ENCODE measurements around the gene STAM2.
"Not testable (repeated sequence)": the region's sequence is repeated elsewhere in the genome, so short reads cannot be mapped to it uniquely, and the experiment has no call there.

Gene STAM2

GRCh38 chr2:152100961-152101360 is 74.6 kb downstream of the STAM2 start:
- DNase-seq: no peak

DNA sequence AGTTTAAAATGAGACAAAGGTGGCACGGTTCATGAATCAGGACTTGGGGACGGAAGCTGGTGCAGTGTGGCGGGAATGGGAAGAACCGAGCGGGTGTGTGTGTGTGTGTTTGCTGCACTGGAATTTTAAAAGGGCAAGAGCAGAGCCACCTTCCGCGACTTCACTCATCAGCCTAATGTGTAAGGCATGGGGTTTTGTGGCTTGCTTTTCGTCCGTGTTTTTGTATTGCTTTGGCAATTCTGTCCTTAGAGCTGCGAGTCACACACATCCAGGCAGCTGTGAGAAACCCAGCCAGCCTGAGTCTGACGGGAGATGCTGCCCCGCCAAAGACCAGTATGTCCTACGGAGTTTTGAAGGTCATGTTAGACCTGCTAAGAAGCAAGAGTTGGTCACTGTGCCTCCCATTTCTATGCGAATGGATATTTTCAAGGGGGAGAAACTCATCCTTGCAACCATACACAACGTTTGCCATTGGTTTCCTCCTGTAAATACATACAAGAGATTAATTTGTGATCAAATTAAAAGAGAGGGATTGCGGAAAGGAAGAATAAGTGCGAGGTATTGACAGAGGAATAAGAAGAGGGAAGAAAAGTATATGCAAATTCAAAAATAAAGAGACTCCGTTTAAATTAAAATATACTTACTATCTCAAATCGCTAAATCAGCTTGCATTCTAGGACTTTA is 76.1 kb downstream of the STAM2 start:
- DNase-seq: no peak

- peak; percentile 8 for DNase-seq
These were observed 76.8 kb downstream of the STAM2 start, which contains the start of gene CACNB4 for GRCh38 chr2:152098496-152099366. TSS of gene CACNB4 (minus strand) at chr2:152099044.

DNA sequence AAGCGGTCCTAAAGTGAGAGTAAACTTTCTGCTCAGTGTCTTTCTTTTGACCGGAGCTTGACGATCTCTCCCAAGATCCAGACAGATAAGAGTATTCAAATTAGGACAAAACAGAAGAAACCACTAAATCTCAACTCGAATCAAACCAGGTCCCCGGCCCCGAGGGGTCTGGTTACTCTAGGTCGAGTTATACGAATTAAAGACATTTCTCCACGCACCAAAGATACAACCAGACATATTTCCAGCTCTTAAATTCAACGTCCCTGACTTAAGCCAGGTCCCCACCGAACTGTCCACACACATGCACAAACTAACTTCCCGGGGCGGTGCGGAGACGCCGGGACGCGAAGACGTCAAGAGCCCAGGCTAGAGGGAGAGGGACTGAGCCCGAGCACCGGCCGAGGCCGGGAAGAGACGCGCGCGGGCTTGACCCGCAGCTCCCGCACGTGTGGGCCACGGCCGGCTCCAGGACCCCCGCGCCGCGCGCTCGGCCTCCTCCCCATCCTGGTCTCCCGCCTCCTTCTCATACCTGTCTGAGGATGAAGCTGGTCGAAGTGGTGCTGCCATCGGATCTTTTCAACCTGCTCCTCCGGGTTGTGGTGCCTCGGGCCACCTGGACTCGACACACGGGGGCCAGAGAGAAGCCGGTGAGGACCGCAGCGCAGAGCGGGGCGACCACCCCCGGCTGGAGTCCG is 77.6 kb downstream of the STAM2 start:
- peak; percentile 7 for DNase-seq

- no peak for DNase-seq
These were observed 78.2 kb downstream of the STAM2 start for GRCh38 chr2:152097290-152097800.

DNA sequence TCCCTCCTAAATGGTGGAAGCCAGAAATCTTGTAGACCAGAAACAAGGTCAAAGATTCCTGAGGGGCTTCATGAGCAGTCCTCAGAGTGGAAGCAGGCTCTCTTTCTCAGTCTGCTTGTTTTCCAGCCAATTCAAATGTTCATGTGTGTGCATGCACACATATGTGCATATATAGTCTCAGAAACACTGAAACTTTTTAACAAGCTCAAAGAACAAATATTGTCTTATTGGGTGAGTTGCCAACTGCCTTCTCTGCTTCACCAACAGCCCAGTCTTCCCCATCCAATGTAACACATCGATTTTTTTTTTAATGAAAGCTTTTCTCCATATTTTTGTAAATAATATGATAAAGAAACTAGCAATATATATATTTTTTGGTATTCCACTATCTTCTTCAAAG is 80.4 kb downstream of the STAM2 start:
- no peak for DNase-seq

GRCh38 chr2:152094014-152094413 is 81.5 kb downstream of the STAM2 start:
- DNase-seq: no peak

- no peak for DNase-seq
These were observed 82.1 kb downstream of the STAM2 start for GRCh38 chr2:152093464-152093863.

DNA sequence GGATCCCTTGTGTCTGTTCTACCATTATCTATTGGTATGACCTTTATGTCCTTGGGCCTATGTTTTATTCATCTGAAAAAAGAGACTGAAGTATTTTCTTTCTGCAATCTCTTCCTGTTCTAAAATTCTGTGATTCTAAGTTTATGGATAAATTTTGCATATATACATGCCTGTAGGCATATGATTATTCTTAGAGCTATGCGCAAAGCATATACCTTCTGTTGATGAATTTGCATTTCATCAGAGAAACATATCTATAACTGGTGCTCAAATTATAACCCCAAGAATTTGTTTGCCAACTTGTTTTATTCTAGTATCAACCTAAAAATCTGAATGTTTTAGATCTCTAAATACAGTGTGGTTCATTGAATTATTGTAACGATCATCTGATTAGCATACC is 83.5 kb downstream of the STAM2 start:
- DNase-seq: no peak

DNA sequence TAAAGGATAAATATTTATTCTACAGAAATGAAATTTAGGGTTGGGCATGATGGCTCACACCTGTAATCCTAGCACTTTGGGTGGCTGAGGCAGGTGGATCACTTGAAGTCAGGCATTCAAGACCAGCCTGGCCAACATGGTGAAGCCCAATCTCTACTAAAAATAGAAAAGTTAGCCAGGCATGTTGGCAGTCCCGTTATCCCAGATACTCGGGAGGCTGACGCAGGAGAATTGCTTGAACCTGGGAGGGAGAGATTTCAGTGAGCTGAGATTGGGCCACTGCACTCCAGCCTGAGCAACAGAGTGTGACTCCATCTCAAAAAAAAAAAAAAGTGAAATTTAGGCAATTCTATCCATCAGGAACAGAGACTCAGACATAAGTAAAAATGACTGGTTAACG is 84.8 kb downstream of the STAM2 start:
- not testable (repeated sequence) for DNase-seq

- no peak for DNase-seq
These were observed 86.3 kb downstream of the STAM2 start for GRCh38 chr2:152089238-152089637.

- DNase-seq: no peak
These were observed 87.6 kb downstream of the STAM2 start for GRCh38 chr2:152088006-152088405.

GRCh38 chr2:152086231-152086630 is 89.3 kb downstream of the STAM2 start:
- no peak for DNase-seq

GRCh38 chr2:152084076-152084475 is 91.5 kb downstream of the STAM2 start:
- no peak for DNase-seq

- DNase-seq: no peak
These were observed 92.2 kb downstream of the STAM2 start for GRCh38 chr2:152083202-152083875.

- no peak for DNase-seq
These were observed 96.9 kb downstream of the STAM2 start for GRCh38 chr2:152078662-152079061.

DNA sequence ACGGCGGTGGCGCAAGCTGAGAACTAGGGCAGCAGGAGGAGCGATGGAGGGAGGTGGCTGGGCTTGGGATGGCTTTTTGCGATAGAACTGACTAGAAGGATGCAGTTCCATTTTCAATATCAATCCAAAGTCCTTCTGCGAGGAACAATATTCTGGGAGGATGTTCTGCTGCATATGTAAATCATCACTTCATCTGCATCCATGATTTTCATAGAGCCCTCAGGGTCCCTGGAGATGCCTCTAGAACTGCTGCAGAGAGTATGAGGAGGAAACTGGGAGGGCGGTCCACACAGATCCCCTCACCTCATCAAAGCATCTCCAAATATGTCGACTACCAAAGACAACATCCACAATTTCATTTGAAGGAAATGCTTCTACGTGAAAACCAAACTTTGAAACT is 97.5 kb downstream of the STAM2 start:
- no peak for DNase-seq

- DNase-seq: no peak
These were observed 100.0 kb downstream of the STAM2 start for GRCh38 chr2:152075461-152076050.

GRCh38 chr2:152072011-152072410 is 103.6 kb downstream of the STAM2 start:
- no peak for DNase-seq

GRCh38 chr2:152071518-152071917 is 104.0 kb downstream of the STAM2 start:
- DNase-seq: no peak

GRCh38 chr2:152071092-152071491 is 104.5 kb downstream of the STAM2 start:
- no peak for DNase-seq

DNA sequence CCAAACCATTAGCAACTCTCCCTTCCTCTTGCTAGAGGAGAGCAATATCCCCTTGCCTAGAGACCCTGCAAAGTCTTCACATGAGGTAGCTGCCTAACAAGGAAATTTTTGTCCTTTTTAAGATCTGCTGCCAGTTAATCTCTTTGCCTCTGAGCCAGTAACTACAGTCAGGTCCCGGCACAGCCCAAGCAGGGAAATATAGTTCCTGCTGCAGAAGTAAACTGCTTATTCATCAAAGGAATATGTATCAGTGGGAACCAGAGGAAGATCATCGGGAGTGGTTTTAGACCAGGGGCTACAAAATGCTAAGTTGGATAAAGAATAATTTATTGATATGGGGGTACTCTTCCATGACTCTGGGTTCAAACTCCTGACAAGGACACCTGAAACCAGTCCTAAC is 107.3 kb downstream of the STAM2 start:
- no peak for DNase-seq
